C4-2B (cell line): ENCODE measurements around the gene TMEM255A.
"Not testable (repeated sequence)": the region's sequence is repeated elsewhere in the genome, so short reads cannot be mapped to it uniquely, and the experiment has no call there.

Experiments
- H3K27ac ChIP-seq: fragments of 450-650 bp; 2 replicates; pipeline ENCODE4 v1.5.1; 2017
- ZFX ChIP-seq: fragments of 450-650 bp; IDR thresholded peaks from 2 replicates; pipeline ENCODE4 v1.6.1; 2017
- TF ChIP-seq, protein P1 (sequence below): fragments of 450-650 bp; conservative IDR thresholded peaks from 2 replicates; pipeline ENCODE4 v1.5.1; 2017; ENCODE audit warnings: mild to moderate bottlenecking

TMEM255A gene

DNA sequence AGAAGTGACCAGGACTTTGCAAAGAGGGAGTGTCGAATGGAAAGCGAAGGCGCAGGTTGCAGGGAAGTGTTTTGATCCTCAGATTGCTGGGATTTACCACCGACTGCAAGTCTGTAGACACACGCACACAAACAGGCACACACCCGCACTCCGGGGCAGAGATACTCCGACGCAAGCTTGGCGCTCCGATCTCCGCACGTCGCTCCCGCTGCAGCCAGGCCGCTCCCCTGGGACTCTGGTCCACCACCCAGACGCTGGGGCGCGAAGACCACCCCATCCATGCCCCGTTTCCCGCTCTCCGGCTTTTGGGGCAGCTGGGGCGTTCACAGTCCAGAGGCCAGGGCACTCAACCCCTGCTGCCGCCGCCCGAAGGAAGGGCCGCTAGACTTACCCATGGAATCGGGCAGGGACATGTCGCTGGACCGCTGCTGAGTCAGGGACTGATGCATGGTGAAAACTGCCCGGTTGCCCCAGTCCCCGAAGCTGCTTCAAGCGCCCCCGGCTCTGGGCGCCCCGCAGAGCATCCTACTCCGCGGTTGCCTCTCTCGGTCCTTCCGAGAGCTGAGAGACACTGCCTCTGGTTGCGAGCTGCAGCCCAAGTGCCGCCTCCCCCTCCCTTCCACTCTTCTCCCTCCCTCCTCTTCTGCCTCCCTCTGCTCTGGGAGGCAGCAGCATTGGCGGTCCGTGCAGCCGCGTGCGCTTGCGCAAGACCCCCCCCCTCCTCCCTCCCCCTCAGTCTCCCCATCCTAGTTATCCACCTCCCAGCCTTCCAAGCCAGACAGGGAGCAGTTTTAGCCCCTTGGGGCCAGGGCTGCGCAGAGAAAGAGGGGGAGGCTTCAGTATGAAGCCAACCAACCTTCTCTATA, at the start of gene TMEM255A:
Gene TMEM255A, minus strand, starts transcription at position 601 of the 866 bp plus-strand sequence. Its CDS starts 152 bp downstream, at position 449.
- no peak within 1 kb of the TSS for H3K27ac ChIP-seq

DNA sequence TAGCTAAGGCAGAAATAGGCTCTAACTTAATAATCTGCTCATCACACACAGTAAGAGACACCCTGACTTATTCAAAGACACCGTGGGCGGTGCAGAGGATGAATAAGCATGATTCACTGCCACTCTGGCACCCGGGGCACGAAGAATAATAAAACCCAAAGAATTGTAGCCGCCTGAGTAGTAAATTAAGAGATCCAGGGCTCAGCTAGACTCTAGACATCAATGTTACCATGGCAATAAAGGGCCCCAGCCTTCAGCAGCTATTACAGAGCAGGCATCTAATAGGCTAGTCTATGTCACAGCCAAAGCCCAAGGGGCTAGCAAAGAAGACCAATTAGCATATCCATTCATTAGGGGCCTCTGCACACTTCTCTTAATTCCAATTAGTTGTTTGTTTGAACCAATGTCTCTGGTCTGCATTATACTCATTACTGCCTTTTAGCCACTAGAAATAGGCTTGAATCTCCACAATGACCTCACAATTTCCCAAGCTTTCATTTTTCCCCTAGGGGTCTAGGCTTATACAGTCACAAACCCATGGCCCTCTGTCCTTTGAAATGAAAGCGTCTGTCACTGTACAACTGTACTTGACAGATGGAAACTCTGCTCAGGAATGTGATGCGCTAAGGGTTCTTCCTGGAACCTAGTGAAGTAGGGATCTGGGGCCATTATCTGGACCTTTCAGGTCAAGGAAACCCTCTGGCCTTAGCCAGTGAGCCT, 47.6 kb upstream of the TMEM255A start:
- TF ChIP-seq, protein P1, sequence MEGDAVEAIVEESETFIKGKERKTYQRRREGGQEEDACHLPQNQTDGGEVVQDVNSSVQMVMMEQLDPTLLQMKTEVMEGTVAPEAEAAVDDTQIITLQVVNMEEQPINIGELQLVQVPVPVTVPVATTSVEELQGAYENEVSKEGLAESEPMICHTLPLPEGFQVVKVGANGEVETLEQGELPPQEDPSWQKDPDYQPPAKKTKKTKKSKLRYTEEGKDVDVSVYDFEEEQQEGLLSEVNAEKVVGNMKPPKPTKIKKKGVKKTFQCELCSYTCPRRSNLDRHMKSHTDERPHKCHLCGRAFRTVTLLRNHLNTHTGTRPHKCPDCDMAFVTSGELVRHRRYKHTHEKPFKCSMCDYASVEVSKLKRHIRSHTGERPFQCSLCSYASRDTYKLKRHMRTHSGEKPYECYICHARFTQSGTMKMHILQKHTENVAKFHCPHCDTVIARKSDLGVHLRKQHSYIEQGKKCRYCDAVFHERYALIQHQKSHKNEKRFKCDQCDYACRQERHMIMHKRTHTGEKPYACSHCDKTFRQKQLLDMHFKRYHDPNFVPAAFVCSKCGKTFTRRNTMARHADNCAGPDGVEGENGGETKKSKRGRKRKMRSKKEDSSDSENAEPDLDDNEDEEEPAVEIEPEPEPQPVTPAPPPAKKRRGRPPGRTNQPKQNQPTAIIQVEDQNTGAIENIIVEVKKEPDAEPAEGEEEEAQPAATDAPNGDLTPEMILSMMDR, result no peak
- no peak for TF ChIP-seq ZFX
- H3K27ac ChIP-seq, result no peak overlapping the region

More for the DNA sequence above, at the start of gene TMEM255A:
- TF ChIP-seq, protein P1, result no peak
- TF ChIP-seq ZFX, result no peak

DNA sequence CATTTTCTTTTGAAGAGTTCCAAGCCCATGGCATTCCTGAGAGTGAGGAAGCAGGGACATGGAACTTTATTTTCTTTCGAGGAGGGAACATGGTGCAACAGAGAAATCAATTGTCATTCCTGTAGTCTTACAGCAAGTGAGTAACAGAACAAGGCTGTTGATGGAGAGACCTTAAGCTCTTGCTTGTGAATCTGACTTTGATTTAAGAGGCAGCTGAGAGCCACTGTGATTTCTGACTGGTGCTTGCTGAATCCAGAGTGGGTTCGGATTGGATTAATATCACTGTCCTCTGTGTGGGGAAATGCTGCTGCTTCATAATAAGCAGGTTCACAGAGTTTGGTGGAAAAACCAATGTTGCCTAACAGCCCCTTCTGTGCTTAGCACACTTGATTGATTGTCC, 45.9 kb upstream of the TMEM255A start:
- TF ChIP-seq, protein P1, result no peak
- no peak for TF ChIP-seq ZFX
- no peak overlapping the region for H3K27ac ChIP-seq

DNA sequence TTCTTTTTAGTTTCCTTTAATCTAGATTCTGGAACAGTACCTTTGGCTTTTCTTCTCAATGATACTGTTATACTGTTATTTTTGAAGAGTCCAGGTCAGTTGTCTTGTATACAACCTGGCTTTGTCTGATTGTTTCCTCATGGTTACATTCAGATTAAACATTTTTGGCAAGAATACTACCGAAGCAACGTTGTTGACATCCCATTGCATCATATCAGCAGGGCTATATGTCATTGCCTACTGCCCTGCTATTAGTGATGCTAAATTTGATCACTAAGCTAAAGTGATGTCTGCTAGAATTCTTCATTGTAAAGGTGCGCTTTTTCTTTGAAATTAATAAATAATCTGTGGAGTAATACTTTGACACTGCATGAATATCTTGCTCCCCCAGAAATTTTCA, 44.8 kb upstream of the TMEM255A start:
- TF ChIP-seq, protein P1, result no peak
- TF ChIP-seq ZFX, result no peak
- H3K27ac ChIP-seq, result no peak overlapping the region

DNA sequence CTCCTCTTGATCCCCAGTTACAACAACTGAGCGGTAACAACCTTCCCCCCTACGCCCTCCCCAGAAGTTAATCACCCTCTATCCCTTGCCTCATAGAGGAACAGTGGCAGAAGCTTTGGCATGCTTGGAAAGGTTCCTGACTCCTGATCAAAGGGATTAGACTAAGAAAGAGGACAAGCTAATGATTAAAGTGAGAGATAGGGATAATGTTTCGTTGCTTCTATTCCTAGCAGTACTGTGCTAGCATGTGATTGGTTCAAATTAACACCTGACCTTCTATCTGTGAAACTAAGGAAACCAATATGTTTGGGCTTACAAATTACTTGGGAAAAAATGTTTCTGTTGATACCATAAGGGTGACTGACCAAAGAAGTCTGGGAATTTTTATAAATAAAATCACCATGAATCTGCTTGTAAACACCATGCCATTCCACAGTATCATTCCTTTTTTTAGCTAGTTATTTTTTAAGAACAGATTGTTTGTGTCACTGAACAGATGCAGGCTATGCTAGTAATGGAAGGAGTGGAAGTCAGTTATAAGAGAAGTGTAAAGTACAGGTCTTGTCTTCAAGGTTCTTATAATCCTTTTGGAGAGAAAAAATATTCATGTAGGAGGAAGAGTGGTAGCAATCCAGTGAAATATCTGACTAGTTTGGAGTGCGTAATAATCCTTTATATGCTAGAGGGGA, 39.3 kb upstream of the TMEM255A start:
- TF ChIP-seq, protein P1, result no peak
- TF ChIP-seq ZFX, result no peak

DNA sequence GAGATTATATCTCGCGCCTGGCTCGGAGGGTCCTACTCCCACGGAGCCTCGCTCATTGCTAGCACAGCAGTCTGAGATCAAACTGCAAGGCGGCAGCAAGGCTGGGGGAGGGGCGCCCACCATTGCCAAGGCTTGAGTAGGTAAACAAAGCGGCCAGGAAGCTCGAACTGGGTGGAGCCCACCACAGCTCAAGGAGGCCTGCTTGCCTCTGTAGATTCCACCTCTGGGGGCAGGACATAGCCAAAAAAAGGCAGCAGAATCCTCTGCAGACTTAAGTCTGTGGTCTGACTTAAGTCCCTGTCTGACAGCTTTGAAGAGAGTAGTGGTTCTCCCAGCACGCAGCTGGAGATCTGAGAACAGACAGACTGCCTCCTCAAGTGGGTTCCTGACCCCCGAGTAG, 33.3 kb upstream of the TMEM255A start:
- H3K27ac ChIP-seq, result not testable (repeated sequence)

More for the DNA sequence above, 39.3 kb upstream of the TMEM255A start:
- no peak overlapping the region for H3K27ac ChIP-seq

DNA sequence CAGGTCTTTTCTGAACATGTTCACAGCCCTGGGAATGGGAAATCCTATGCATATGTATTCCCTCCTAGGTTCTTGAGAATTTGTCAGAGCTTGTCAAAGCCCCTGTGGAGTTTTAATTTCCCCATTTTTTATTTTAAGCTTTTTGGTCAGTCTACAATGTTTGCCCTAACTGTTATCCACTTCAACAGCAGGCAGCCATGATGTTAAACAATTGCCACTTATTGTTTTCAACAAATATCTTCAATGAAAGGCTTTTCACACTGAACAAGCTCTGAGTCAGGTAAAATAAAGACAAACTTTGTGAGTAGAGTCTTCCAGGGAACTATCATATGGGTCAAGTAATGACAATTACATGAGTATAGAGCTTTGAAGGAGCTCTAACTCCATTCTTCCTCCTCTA, 25.6 kb upstream of the TMEM255A start:
- no peak overlapping the region for H3K27ac ChIP-seq
- TF ChIP-seq ZFX, result no peak
- TF ChIP-seq, protein P1, result no peak
